ENCODE results near the gene CENPT.
A peak's percentile ranks its signal among the peaks of the same experiment; 100 is the strongest.

CENPT gene

GRCh38 chr16:67779256-67780014 is 68.1 kb downstream of the CENPT start:
- TF ChIP-seq, protein P1, sequence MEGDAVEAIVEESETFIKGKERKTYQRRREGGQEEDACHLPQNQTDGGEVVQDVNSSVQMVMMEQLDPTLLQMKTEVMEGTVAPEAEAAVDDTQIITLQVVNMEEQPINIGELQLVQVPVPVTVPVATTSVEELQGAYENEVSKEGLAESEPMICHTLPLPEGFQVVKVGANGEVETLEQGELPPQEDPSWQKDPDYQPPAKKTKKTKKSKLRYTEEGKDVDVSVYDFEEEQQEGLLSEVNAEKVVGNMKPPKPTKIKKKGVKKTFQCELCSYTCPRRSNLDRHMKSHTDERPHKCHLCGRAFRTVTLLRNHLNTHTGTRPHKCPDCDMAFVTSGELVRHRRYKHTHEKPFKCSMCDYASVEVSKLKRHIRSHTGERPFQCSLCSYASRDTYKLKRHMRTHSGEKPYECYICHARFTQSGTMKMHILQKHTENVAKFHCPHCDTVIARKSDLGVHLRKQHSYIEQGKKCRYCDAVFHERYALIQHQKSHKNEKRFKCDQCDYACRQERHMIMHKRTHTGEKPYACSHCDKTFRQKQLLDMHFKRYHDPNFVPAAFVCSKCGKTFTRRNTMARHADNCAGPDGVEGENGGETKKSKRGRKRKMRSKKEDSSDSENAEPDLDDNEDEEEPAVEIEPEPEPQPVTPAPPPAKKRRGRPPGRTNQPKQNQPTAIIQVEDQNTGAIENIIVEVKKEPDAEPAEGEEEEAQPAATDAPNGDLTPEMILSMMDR (IDR thresholded peaks at IDR 0.05; ENCODE audit: control insufficient read depth, extremely low read depth, insufficient read depth), result no peak
- peak; percentile 79 for DNase-seq (ENCODE audit: low read depth)
- no peak overlapping the region for H3K4me3 ChIP-seq (ENCODE audit: low read depth, low read length)

Data from LNCaP clone FGC (cell line).